ENCODE data around the gene FUZ. TPM values are rescaled to one million over a fixed set of nuclear protein-coding genes. Genes with fewer than 3 reads are reported as not detected.

The FUZ gene
- total and polyA plus RNA-seq, 2 donors = 16.6 to 20.9 TPM

DNA sequence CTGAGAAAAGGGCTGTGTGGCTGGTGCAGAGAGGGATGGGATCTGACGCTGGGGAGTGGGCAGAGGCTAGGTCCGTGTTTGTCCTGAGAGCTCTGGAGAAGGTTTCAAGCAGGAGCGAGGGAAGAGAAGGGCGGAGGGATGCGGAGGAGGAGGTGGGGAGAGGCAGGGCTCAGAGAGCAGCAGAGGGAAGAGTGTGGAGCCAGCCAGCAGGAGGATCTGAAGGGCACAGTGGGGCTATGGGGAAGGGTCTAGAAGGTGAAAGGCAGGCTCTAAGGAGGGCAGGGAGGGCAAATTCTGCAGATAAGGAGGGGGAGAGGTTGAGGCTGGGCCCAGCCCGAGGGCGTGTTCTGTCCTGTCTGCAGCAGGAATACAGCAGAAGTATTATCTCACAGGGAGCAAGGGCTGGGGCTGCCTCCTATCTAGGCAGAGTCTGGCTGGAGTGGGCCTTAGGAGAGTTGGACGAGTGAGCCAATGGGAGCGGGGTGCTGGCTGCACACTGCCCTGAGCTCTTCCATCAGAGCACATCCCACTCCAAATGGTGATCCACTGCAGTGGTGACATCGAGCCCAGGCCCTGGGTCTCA is 40.2 kb downstream of the FUZ start:
- H3K27me3 ChIP-seq (ENCODE audit: control insufficient read depth in 2 of 2, insufficient read depth in 1 of 2, low read length in 1 of 2) = no peaks in the 10 kb centered on the region
- no peak overlapping the region for H3K27ac ChIP-seq (ENCODE audit: low read depth in 1 of 2, low read length in 1 of 2)
- 96% methylated on average over 10 of the region's 10 CpGs for WGBS
- peaks cover 10 to 12% of the 10 kb centered on the region in 2 donors for H3K36me3 ChIP-seq (ENCODE audit: control insufficient read depth in 2 of 2, insufficient read depth in 2 of 2, low read length in 1 of 2)
- H3K4me1 ChIP-seq (ENCODE audit: control insufficient read depth in 2 of 2, insufficient read depth in 2 of 2, low read length in 2 of 2) = peaks cover 5 to 7% of the 10 kb centered on the region in 2 donors
- DNase-seq (ENCODE audit: low read depth in 6 of 9, low spot score in 9 of 9) = no peak
- no peaks in the 10 kb centered on the region for H3K9me3 ChIP-seq (ENCODE audit: control insufficient read depth in 2 of 2, insufficient read depth in 1 of 2, low read length in 1 of 2)
- no peak overlapping the region for H3K4me3 ChIP-seq (ENCODE audit: low read length in 2 of 2)

DNA sequence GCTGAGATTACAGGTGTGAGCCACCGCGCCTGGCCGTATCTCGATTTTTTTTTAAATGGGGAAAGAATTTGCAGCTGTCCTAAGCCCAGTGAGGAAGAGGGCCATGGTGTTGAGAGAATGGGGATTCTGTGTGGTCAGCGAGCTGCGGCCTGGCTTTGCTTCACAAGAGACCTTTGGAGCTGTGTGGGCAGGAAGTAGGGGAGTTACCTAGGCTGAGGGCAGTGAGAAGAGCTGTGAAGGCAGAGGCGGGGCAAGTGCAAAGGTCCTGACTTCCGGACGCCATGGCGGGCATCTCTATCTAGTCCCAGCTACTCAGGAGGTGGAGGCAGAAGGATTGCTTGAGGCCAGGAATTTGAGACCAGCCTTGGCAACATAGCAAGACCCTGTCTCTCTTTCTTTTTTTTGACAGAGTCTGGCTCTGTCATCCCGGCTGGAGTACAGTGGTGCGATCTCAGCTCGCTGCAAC is 41.4 kb downstream of the FUZ start:
- 93% methylated on average over 13 of the region's 13 CpGs for WGBS
- peaks cover 10 to 12% of the 10 kb centered on the region in 2 donors for H3K36me3 ChIP-seq (ENCODE audit: control insufficient read depth in 2 of 2, insufficient read depth in 2 of 2, low read length in 1 of 2)
- H3K27ac ChIP-seq (ENCODE audit: low read depth in 1 of 2, low read length in 1 of 2) = no peak overlapping the region

DNA sequence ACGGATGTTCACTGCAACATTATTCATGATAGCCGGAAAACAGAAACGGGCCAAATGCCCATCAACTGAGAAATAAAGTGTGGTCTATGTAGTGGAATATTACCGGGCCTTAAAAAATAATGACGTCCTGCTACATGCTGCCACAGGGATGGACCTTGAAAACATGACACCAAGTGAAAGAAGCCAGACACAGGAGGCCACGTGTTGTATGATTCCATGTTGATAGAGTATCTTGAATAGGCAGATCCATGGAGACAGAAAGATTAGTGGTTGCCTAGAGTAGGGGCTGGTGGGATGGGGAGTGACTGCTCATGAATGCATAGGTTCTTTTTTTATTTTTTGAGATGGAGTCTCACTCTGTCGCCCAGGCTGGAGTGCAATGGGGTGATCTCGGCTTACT is 42.6 kb downstream of the FUZ start:
- Histone ChIP-seq H3K4me1 (ENCODE audit: control insufficient read depth in 2 of 2, insufficient read depth in 2 of 2, low read length in 2 of 2) (peaks cover 16 to 21% of the 10 kb centered on the region in 2 donors), H3K36me3 (ENCODE audit: control insufficient read depth in 2 of 2, insufficient read depth in 2 of 2, low read length in 1 of 2) (peaks cover 2 to 4% of the 10 kb centered on the region in 2 donors), H3K4me3 (ENCODE audit: low read length in 2 of 2) (no peak overlapping the region), H3K27me3 (ENCODE audit: control insufficient read depth in 2 of 2, insufficient read depth in 1 of 2, low read length in 1 of 2) (no peaks in the 10 kb centered on the region), H3K27ac (ENCODE audit: low read depth in 1 of 2, low read length in 1 of 2) (no peak overlapping the region), H3K9me3 (ENCODE audit: control insufficient read depth in 2 of 2, insufficient read depth in 1 of 2, low read length in 1 of 2) (no peaks in the 10 kb centered on the region)
- no peak for DNase-seq (ENCODE audit: low read depth in 6 of 9, low spot score in 9 of 9)
- WGBS = 96% methylated on average over 8 of the region's 8 CpGs

More for the DNA sequence above, 41.4 kb downstream of the FUZ start:
- H3K27me3 ChIP-seq (ENCODE audit: control insufficient read depth in 2 of 2, insufficient read depth in 1 of 2, low read length in 1 of 2) = no peaks in the 10 kb centered on the region
- no peak for DNase-seq (ENCODE audit: low read depth in 6 of 9, low spot score in 9 of 9)
- H3K4me1 ChIP-seq (ENCODE audit: control insufficient read depth in 2 of 2, insufficient read depth in 2 of 2, low read length in 2 of 2) = peaks cover 11 to 14% of the 10 kb centered on the region in 2 donors
- H3K4me3 ChIP-seq (ENCODE audit: low read length in 2 of 2) = no peak overlapping the region
- H3K9me3 ChIP-seq (ENCODE audit: control insufficient read depth in 2 of 2, insufficient read depth in 1 of 2, low read length in 1 of 2) = no peaks in the 10 kb centered on the region

DNA sequence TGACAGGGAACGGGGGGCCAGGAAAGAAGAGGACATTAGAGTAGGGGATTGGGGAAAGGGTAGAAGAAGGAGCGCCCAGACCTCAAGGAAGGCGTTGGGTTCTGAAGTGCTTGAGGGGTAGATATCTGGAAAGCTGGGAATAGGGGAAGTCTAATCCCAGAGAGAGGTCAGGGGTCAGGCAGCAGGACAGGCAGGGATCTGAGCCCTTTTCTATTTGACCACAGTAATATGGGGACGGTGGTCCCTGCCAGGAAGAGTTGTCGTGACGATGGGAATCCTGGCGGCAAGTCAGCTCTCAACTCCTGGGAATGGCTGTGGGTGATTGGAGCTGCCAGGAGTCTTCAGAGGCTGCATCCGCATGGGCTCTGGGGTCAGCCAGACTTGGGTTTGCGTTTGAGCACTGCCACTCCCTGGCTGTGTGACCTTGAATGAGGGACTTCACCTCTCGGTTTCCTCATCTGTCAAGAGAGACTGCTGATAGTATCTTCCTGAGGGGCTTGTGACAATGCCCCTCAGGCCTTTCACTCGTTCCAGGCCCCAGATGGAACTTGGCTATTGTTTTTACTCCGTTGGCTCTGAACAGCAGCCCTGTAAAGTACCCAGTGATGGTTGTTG is 45.0 kb downstream of the FUZ start:
- Histone ChIP-seq H3K27ac (ENCODE audit: low read depth in 1 of 2, low read length in 1 of 2) (no peak overlapping the region), H3K9me3 (ENCODE audit: control insufficient read depth in 2 of 2, insufficient read depth in 1 of 2, low read length in 1 of 2) (no peaks in the 10 kb centered on the region), H3K36me3 (ENCODE audit: control insufficient read depth in 2 of 2, insufficient read depth in 2 of 2, low read length in 1 of 2) (peaks cover 2 to 3% of the 10 kb centered on the region in 2 donors), H3K4me1 (ENCODE audit: control insufficient read depth in 2 of 2, insufficient read depth in 2 of 2, low read length in 2 of 2) (peaks cover 17 to 24% of the 10 kb centered on the region in 2 donors), H3K27me3 (ENCODE audit: control insufficient read depth in 2 of 2, insufficient read depth in 1 of 2, low read length in 1 of 2) (no peaks in the 10 kb centered on the region), H3K4me3 (ENCODE audit: low read length in 2 of 2) (peak overlapping the region in 1 of 2 donors; percentile 86)
- DNase-seq (ENCODE audit: low read depth in 6 of 9, low spot score in 9 of 9) = no peak
- 90% methylated on average over 12 of the region's 12 CpGs for WGBS

DNA sequence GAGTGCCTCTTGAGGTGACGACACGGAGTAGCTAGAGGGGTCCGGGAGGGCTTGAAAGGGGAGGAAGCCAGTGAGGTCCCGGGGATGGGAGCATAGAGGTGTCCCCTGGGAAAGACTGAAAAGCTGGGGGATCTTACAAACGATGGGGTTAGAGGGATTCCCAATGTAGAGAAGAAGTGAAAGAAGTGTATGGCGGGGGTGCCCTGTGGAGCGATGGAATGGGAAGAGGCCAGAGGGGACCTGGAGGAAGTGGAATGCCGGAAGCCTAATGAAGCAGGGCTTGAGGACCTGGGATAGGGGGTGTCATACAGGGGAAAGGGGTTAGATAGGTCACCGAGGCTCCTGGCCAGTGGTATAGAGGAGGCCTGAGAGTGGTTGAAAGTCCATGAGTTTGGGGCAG is 45.7 kb downstream of the FUZ start:
- Histone ChIP-seq H3K27ac (ENCODE audit: low read depth in 1 of 2, low read length in 1 of 2) (peak overlapping the region; percentile 64 to 85), H3K4me1 (ENCODE audit: control insufficient read depth in 2 of 2, insufficient read depth in 2 of 2, low read length in 2 of 2) (peaks cover 17 to 26% of the 10 kb centered on the region in 2 donors), H3K9me3 (ENCODE audit: control insufficient read depth in 2 of 2, insufficient read depth in 1 of 2, low read length in 1 of 2) (no peaks in the 10 kb centered on the region), H3K36me3 (ENCODE audit: control insufficient read depth in 2 of 2, insufficient read depth in 2 of 2, low read length in 1 of 2) (peaks cover 2 to 3% of the 10 kb centered on the region in 2 donors), H3K4me3 (ENCODE audit: low read length in 2 of 2) (peak overlapping the region; percentile 86 to 91), H3K27me3 (ENCODE audit: control insufficient read depth in 2 of 2, insufficient read depth in 1 of 2, low read length in 1 of 2) (no peaks in the 10 kb centered on the region)
- 1% methylated on average over 9 of the region's 9 CpGs for WGBS
- DNase-seq (ENCODE audit: low read depth in 6 of 9, low spot score in 9 of 9) = no peak

DNA sequence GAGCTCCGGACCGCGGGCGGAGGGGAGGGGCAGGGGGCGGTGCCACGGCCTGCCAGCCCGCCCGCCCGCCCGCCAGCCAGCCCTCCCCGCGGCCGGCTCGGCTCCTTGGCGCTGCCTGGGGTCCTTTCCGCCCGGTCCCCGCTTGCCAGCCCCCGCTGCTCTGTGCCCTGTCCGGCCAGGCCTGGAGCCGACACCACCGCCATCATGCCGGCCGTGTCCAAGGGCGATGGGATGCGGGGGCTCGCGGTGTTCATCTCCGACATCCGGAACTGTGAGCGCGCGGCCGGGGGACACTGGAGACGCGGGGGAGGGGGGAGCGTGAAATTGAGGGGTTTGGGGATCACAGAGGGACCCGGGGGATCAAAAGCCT is 46.2 kb downstream of the FUZ start, which contains the start of gene AP2A1:
Gene AP2A1, plus strand, starts transcription at position 72 of the 370 bp plus-strand sequence. Its CDS starts 133 bp downstream, at position 205.
- DNase-seq (ENCODE audit: low read depth in 6 of 9, low spot score in 9 of 9) = no peak
- H3K27ac ChIP-seq (ENCODE audit: low read depth in 1 of 2, low read length in 1 of 2) = peak within 1 kb of the TSS; percentile 89 to 94
- no peaks in the 10 kb centered on the region for H3K9me3 ChIP-seq (ENCODE audit: control insufficient read depth in 2 of 2, insufficient read depth in 1 of 2, low read length in 1 of 2)
- H3K27me3 ChIP-seq (ENCODE audit: control insufficient read depth in 2 of 2, insufficient read depth in 1 of 2, low read length in 1 of 2) = no peaks in the 10 kb centered on the region
- H3K36me3 ChIP-seq (ENCODE audit: control insufficient read depth in 2 of 2, insufficient read depth in 2 of 2, low read length in 1 of 2) = peaks cover 2 to 3% of the 10 kb centered on the region in 2 donors
- 1% methylated on average over 38 of the region's 38 CpGs for WGBS
- H3K4me3 ChIP-seq (ENCODE audit: low read length in 2 of 2) = peak within 1 kb of the TSS; percentile 86 to 91
- peaks cover 17 to 30% of the 10 kb centered on the region in 2 donors for H3K4me1 ChIP-seq (ENCODE audit: control insufficient read depth in 2 of 2, insufficient read depth in 2 of 2, low read length in 2 of 2)

DNA sequence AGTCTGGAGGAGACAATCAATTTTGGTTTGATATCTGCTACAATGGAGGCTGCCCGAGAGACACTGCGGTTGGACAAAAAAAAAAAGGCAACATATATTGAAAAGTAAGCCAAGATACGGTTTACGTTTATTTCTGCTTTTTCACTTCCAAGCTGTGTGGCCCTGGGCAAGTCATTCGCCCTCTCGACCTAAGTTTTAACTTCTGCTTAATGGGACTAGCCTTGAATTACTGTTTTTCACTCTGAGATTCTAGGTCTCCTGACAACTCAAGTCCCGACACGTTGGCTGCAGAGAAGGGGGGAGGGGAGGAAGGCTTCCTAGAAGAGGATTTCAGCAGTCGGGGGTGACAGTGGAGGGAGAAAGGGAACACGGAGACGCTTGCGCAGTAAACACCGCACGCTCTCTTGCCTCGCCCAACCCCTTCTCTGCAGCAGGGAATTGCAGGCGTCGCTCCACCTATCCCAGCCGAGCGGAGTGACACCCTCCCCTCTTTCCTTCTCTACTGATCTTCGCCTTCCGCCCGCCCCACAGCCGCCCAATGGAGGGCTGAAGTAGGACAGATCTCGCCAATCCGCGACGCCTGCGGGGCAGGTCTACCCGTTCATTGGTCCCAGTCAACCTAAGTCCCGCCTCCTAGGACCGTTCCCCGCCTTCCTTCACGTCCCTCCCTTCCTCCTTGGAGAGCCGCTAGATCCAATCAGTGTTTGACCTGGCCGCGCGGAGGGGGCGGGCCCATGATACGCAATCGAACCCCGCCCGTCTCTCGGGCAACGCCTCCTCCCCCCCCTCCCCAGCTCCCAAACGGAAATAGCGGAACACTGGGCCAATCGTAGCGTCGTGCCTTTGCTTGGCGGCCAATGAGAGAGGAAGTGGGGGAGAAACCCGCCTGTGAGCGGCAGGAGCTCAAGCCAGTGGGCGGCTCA is 46.8 kb downstream of the FUZ start:
- peaks cover 17 to 36% of the 10 kb centered on the region in 2 donors for H3K4me1 ChIP-seq (ENCODE audit: control insufficient read depth in 2 of 2, insufficient read depth in 2 of 2, low read length in 2 of 2)
- DNase-seq (ENCODE audit: low read depth in 6 of 9, low spot score in 9 of 9) = peak; percentile 98 to 100 (median 99)
- H3K4me3 ChIP-seq (ENCODE audit: low read length in 2 of 2) = peak overlapping the region; percentile 48 to 91
- H3K9me3 ChIP-seq (ENCODE audit: control insufficient read depth in 2 of 2, insufficient read depth in 1 of 2, low read length in 1 of 2) = no peaks in the 10 kb centered on the region
- H3K27ac ChIP-seq (ENCODE audit: low read depth in 1 of 2, low read length in 1 of 2) = peak overlapping the region; percentile 89 to 94
- peaks cover 2 to 3% of the 10 kb centered on the region in 2 donors for H3K36me3 ChIP-seq (ENCODE audit: control insufficient read depth in 2 of 2, insufficient read depth in 2 of 2, low read length in 1 of 2)
- WGBS = 2% methylated on average over 53 of the region's 53 CpGs
- no peaks in the 10 kb centered on the region for H3K27me3 ChIP-seq (ENCODE audit: control insufficient read depth in 2 of 2, insufficient read depth in 1 of 2, low read length in 1 of 2)

DNA sequence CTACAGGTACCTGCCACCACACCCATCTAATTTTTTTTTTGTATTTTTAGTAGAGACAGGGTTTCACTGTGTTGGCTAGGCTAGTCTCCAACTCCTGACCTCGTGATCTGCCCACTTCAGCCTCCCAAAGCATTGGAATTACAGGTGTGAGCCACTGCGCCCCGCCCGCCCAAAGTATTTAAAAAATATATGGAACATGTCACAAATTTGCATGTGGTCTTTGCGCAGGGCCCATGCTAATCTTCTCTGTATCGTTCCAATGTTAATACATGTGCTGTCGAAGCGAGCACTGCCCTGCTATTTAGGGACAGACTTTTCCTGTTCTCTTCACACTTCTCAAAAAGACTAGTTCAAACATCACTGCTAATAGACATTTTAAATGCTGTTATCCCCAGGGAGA is 48.8 kb downstream of the FUZ start:
- Histone ChIP-seq H3K27ac (ENCODE audit: low read depth in 1 of 2, low read length in 1 of 2) (no peak overlapping the region), H3K36me3 (ENCODE audit: control insufficient read depth in 2 of 2, insufficient read depth in 2 of 2, low read length in 1 of 2) (peaks cover under 1 to 3% of the 10 kb centered on the region in 2 donors), H3K4me3 (ENCODE audit: low read length in 2 of 2) (no peak overlapping the region), H3K9me3 (ENCODE audit: control insufficient read depth in 2 of 2, insufficient read depth in 1 of 2, low read length in 1 of 2) (no peaks in the 10 kb centered on the region), H3K4me1 (ENCODE audit: control insufficient read depth in 2 of 2, insufficient read depth in 2 of 2, low read length in 2 of 2) (peaks cover 17 to 39% of the 10 kb centered on the region in 2 donors), H3K27me3 (ENCODE audit: control insufficient read depth in 2 of 2, insufficient read depth in 1 of 2, low read length in 1 of 2) (no peaks in the 10 kb centered on the region)
- 97% methylated on average over 8 of the region's 8 CpGs for WGBS
- DNase-seq (ENCODE audit: low read depth in 6 of 9, low spot score in 9 of 9) = no peak

All from thymus (tissue), 11 donors.